HG03025 (cell line): ENCODE measurements around the gene DAP3.
"Not testable (repeated sequence)": the region's sequence is repeated elsewhere in the genome, so short reads cannot be mapped to it uniquely, and the experiment has no call there.

ENCODE experiments used
- ATAC-seq: cut with Tn5 transposase; IDR thresholded peaks from one replicate; pipeline ENCODE4 v1.9.1; 2021; ENCODE audit warnings: mild to moderate bottlenecking, moderate library complexity; ENCODE audit not compliant: unreplicated experiment, low FRiP score

DAP3 gene

GRCh38 chr1:155715056-155715455 lies 26.2 kb downstream of the DAP3 start:
- ATAC-seq, result not testable (repeated sequence)

- ATAC-seq, result no peak
Measured at GRCh38 chr1:155715777-155716176, 26.9 kb downstream of the DAP3 start.

GRCh38 chr1:155717041-155717440 lies 28.1 kb downstream of the DAP3 start:
- no peak for ATAC-seq

- ATAC-seq, result not testable (repeated sequence)
Measured at GRCh38 chr1:155718524-155719115, 29.7 kb downstream of the DAP3 start.

GRCh38 chr1:155719703-155720102 lies 30.8 kb downstream of the DAP3 start:
- no peak for ATAC-seq

GRCh38 chr1:155725142-155725541 lies 36.3 kb downstream of the DAP3 start:
- ATAC-seq, result no peak

GRCh38 chr1:155729031-155729898 lies 40.4 kb downstream of the DAP3 start:
- no peak for ATAC-seq

GRCh38 chr1:155740995-155741394 lies 52.1 kb downstream of the DAP3 start:
- no peak for ATAC-seq

GRCh38 chr1:155741908-155742307 lies 53.0 kb downstream of the DAP3 start:
- ATAC-seq, result no peak

- ATAC-seq, result no peak
Measured at GRCh38 chr1:155744711-155745283, 55.9 kb downstream of the DAP3 start.

- peak; percentile 93 for ATAC-seq
Measured at GRCh38 chr1:155745284-155746228, 56.7 kb downstream of the DAP3 start.

- ATAC-seq, result not testable (repeated sequence)
Measured at GRCh38 chr1:155747586-155747985, 58.7 kb downstream of the DAP3 start.

- not testable (repeated sequence) for ATAC-seq
Measured at GRCh38 chr1:155748141-155748540, 59.2 kb downstream of the DAP3 start.

- ATAC-seq, result not testable (repeated sequence)
Measured at GRCh38 chr1:155759017-155759416, 70.1 kb downstream of the DAP3 start.

GRCh38 chr1:155759966-155760630 lies 71.2 kb downstream of the DAP3 start:
- ATAC-seq, result no peak

GRCh38 chr1:155760751-155761475 lies 72.0 kb downstream of the DAP3 start:
- ATAC-seq, result no peak

GRCh38 chr1:155761736-155762405 lies 73.0 kb downstream of the DAP3 start:
- no peak for ATAC-seq

- ATAC-seq, result not testable (repeated sequence)
Measured at GRCh38 chr1:155763090-155763815, 74.4 kb downstream of the DAP3 start.
